ENCODE results near the gene OR5T1.

Gene OR5T1

GRCh38 chr11:56273854-56274253 lies at the start of gene OR5T1:
Gene OR5T1, plus strand, starts transcription at chr11:56274154. Its CDS starts 1,485 bp downstream, at chr11:56275639.
- no peak for DNase-seq (ENCODE audit: low read depth in 2 of 2)

GRCh38 chr11:56234155-56234554 lies 39.8 kb upstream of the OR5T1 start, which contains the start of gene OR5T2:
Gene OR5T2, minus strand, starts transcription at chr11:56234255. Its CDS starts 1,193 bp downstream, at chr11:56233062.
- no peak for DNase-seq (ENCODE audit: low read depth in 2 of 2)

GRCh38 chr11:56251954-56252353 lies 22.0 kb upstream of the OR5T1 start, which contains the start of gene OR5T3:
Gene OR5T3, plus strand, starts transcription at chr11:56252254. Its CDS starts 0 bp downstream, at chr11:56252254.
- no peak for DNase-seq (ENCODE audit: low read depth in 2 of 2)

DNA sequence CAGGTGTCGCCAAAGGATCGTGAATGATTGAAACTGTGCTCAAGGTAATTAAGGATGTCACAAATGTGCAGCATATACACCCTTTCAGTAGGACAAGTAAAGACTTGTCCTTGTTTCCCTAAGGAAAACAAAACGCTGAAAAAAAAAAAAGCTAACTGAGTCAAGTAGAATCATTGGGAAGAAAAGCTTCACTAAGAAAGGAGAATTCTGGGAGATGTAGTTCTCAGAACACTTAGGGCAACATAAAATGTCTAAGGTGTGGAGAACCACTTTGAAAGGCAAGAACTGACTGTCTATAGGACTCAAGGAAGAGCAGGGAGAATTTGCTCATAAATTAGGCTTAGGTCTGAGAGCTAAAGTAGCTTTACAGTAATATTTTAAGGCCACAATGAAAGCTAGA lies 2.9 kb upstream of the OR5T1 start:
- DNase-seq (ENCODE audit: low read depth in 2 of 2) = no peak

- no peak for DNase-seq (ENCODE audit: low read depth in 2 of 2)
These were observed 18.2 kb downstream of the OR5T1 start, which contains the start of gene OR8H1 for GRCh38 chr11:56292154-56292553. Gene OR8H1, minus strand, starts transcription at chr11:56292254. Its CDS starts 1,192 bp downstream, at chr11:56291062.

DNA sequence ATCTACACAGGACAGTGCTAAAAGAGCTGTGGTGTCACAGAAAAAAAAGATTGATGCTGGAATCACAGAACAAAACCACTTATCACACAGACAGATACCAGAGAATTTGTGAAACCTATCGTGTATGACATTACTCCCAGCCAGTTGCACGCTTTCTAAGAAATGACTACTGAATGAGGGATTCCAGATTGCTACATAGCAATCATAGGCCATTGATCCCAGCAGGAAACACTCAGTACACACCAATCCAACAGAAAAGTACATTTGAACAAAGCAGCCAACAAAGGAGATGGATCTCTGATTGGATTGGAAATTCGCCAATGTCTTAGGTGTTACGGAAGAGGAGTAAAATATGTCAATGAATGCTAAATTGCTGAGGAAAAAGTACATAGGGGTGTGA lies 22.9 kb downstream of the OR5T1 start:
- DNase-seq (ENCODE audit: low read depth in 2 of 2) = no peak

DNA sequence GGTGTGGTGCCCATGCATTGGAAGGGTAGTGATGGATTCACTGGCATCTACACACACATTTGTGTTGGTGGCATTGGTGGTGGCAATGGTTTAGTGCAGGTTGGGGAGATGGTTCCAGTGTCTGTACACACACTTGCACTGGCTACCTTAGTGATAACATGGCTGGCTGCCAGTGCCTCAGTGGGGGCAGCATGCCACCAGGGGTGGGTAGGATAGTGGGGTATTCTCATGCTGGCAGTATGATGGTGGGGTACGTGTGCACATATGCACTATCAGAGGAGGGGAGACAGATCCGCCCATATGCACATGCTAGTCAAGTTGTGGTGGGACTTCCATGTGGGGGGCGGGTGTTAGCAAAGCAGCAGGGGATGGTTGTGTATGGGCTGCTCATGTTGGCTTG lies 33.9 kb downstream of the OR5T1 start:
- DNase-seq (ENCODE audit: low read depth in 2 of 2) = no peak

- DNase-seq (ENCODE audit: low read depth in 2 of 2) = no peak
These were observed 40.9 kb downstream of the OR5T1 start, which contains the start of gene OR8K3 for GRCh38 chr11:56314844-56315243. Gene OR8K3, plus strand, starts transcription at chr11:56315144. Its CDS starts 3,163 bp downstream, at chr11:56318307.

Measured in stimulated activated CD8-positive, alpha-beta memory T cell treated with anti-CD3 and anti-CD28 coated beads, Interleukin-7, amount 100 ng/mL, for 1 hour (primary cell).